Measurements from ENCODE around the gene PMVK. TPM values are rescaled to one million over a fixed set of nuclear protein-coding genes. Genes with fewer than 3 reads are reported as not detected.

The PMVK gene
- total RNA-seq, 4 donors from 2014 or later: 9.0 to 19.8 (median 15.6) TPM

- peak overlapping the region; percentile 65 to 72 (median 69) for H3K4me3 ChIP-seq
- 85 to 86% methylated on average over 8 of the region's 8 CpGs for WGBS, 2 donors
- DNase-seq (ENCODE audit: low spot score in 2 of 2): no peak
- H3K4me1 ChIP-seq: peaks cover 0 to 52% (median 18%) of the 10 kb centered on the region in 4 donors
- TF ChIP-seq EP300 (IDR thresholded peaks at IDR 0.05) (no peak), CTCF (IDR thresholded peaks at IDR 0.05) (no peak)
- H3K36me3 ChIP-seq: no peaks in the 10 kb centered on the region
- H3K9me3 ChIP-seq: no peaks in the 10 kb centered on the region
- H3K27ac ChIP-seq: peak overlapping the region; percentile 88 to 100 (median 95)
- no peaks in the 10 kb centered on the region for H3K27me3 ChIP-seq
These were observed 1.5 kb upstream of the PMVK start for GRCh38 chr1:154937988-154938386.

- DNase-seq (ENCODE audit: low spot score in 2 of 2): peak; percentile 83 to 85
- Histone ChIP-seq H3K4me3 (peak overlapping the region; percentile 65 to 72 (median 69)), H3K27me3 (no peaks in the 10 kb centered on the region), H3K36me3 (no peaks in the 10 kb centered on the region), H3K9me3 (no peaks in the 10 kb centered on the region), H3K4me1 (peaks cover 0 to 47% (median 16%) of the 10 kb centered on the region in 4 donors), H3K27ac (peak overlapping the region; percentile 88 to 100 (median 95))
- TF ChIP-seq EP300 (IDR thresholded peaks at IDR 0.05): peak; percentile 85 to 98
- peak in 4 of 5 experiments; percentile 15 to 57 (median 31) for TF ChIP-seq CTCF (IDR thresholded peaks at IDR 0.05)
- peak; percentile 79 to 84 for TF ChIP-seq POLR2A (IDR thresholded peaks at IDR 0.05)
- 1% methylated on average over 36 of the region's 36 CpGs for WGBS, 2 donors
These were observed 817 bp upstream of the PMVK start for GRCh38 chr1:154937085-154937987.

GRCh38 chr1:154935749-154936554, 567 bp downstream of the PMVK start:
- 36 to 40% methylated on average over 27 of the region's 27 CpGs for WGBS, 2 donors

GRCh38 chr1:154934358-154934948, 2.1 kb downstream of the PMVK start:
- peaks cover 0 to 41% (median 10%) of the 10 kb centered on the region in 4 donors for H3K4me1 ChIP-seq
- H3K9me3 ChIP-seq: no peaks in the 10 kb centered on the region
- TF ChIP-seq EP300 (IDR thresholded peaks at IDR 0.05): no peak
- no peak for TF ChIP-seq CTCF (IDR thresholded peaks at IDR 0.05)
- no peak for TF ChIP-seq POLR2A (IDR thresholded peaks at IDR 0.05)
- 94 to 96% methylated on average over 5 of the region's 5 CpGs for WGBS, 2 donors
- no peak overlapping the region for H3K4me3 ChIP-seq
- peaks cover 0 to 28% (median 0%) of the 10 kb centered on the region in 3 donors for H3K36me3 ChIP-seq
- no peak for DNase-seq (ENCODE audit: low spot score in 2 of 2)
- no peak overlapping the region for H3K27ac ChIP-seq
- H3K27me3 ChIP-seq: no peaks in the 10 kb centered on the region

More at GRCh38 chr1:154935749-154936554, 567 bp downstream of the PMVK start:
- Histone ChIP-seq H3K4me3 (peak overlapping the region; percentile 65 to 72 (median 69)), H3K36me3 (peaks cover 0 to 13% (median 0%) of the 10 kb centered on the region in 3 donors), H3K9me3 (no peaks in the 10 kb centered on the region), H3K27me3 (no peaks in the 10 kb centered on the region), H3K4me1 (peaks cover 0 to 35% (median 10%) of the 10 kb centered on the region in 4 donors), H3K27ac (peak overlapping the region; percentile 88 to 100 (median 95))
- TF ChIP-seq POLR2A (IDR thresholded peaks at IDR 0.05): no peak
- TF ChIP-seq EP300 (IDR thresholded peaks at IDR 0.05): no peak
- TF ChIP-seq CTCF (IDR thresholded peaks at IDR 0.05): no peak
- no peak for DNase-seq (ENCODE audit: low spot score in 2 of 2)

Measured in tibial nerve (tissue), 4 donors.